ENCODE data around the gene ZNF628. TPM values are rescaled to one million over a fixed set of nuclear protein-coding genes. Genes with fewer than 3 reads are reported as not detected.

Gene ZNF628
- total and polyA plus RNA-seq, 2 of the 8 experiments (the other 6 are each of a cell fraction or from before 2014, with no cell fraction given): 1.7 to 10.8 TPM

- Histone ChIP-seq H4K91ac (replicated peaks; ENCODE audit: insufficient read length, low read length) (no peak overlapping the region), H3K4me2 (ENCODE audit: insufficient read depth in 1 of 2, low read depth in 2 of 2, low read length in 2 of 2) (no peak overlapping the region), H3K36me3 (ENCODE audit: control insufficient read depth in 2 of 4, insufficient read depth in 4 of 4, low read length in 3 of 4) (peaks cover 0 to under 1% (median 0%) of the 10 kb centered on the region in 4 experiments; a peak in 1 of 8 replicates), H3K9ac (replicated peaks in 1 of 4; ENCODE audit: extremely low read depth in 1 of 4, low read depth in 3 of 4, low read length in 3 of 4) (no peak overlapping the region), H4K5ac (ENCODE audit: insufficient read length, low read depth, low read length) (no peak overlapping the region), H3K27me3 (replicated peaks in 1 of 4; ENCODE audit: control insufficient read depth in 3 of 4, extremely low read depth in 1 of 4, insufficient read depth in 3 of 4, low read length in 3 of 4) (peaks cover 5 to 10% (median 7%) of the 10 kb centered on the region in 4 experiments), H3K23me2 (ENCODE audit: low read depth, low read length) (no peaks in the 10 kb centered on the region), H3K9me3 (ENCODE audit: insufficient read depth in 2 of 2, low read depth in 1 of 2, low read length in 1 of 2) (peaks cover 5 to 6% of the 10 kb centered on the region in 2 experiments; a peak in 3 of 4 replicates), H3K56ac (replicated peaks; ENCODE audit: insufficient read length, low read depth, low read length) (no peak overlapping the region), H4K20me1 (replicated peaks in 1 of 2; ENCODE audit: control insufficient read depth in 1 of 2, insufficient read depth in 2 of 2, low read length in 2 of 2) (no peaks in the 10 kb centered on the region), H3K23ac (ENCODE audit: insufficient read length) (no peak overlapping the region), H3K4ac (replicated peaks; ENCODE audit: insufficient read length, low read depth, low read length) (no peak overlapping the region), H3K14ac (ENCODE audit: insufficient read length) (no peak overlapping the region), H4K8ac (ENCODE audit: extremely low read depth, insufficient read depth, low read length) (no peak overlapping the region), H2AK5ac (ENCODE audit: low read depth, low read length) (0 out of 2 replicates have a peak overlapping the region, but pooled peaks have one; percentile 13), H2BK20ac (ENCODE audit: low read length) (peak overlapping the region; percentile 61; the same call in 1 of the 2 replicates), H3K4me1 (replicated peaks in 1 of 4; ENCODE audit: control insufficient read depth in 3 of 4, insufficient read depth in 4 of 4, low read length in 3 of 4) (no peaks in the 10 kb centered on the region), H2BK5ac (ENCODE audit: low read depth, low read length) (no peak overlapping the region), H2BK15ac (ENCODE audit: low read length) (0 out of 2 replicates have a peak overlapping the region, but pooled peaks have one; percentile 65), H2BK12ac (ENCODE audit: low read depth, low read length) (no peak overlapping the region), H3K79me2 (ENCODE audit: control insufficient read depth in 1 of 2, insufficient read depth in 2 of 2, low read length in 2 of 2) (no peaks in the 10 kb centered on the region), H3K79me1 (ENCODE audit: low read depth, low read length) (no peaks in the 10 kb centered on the region), H3K18ac (ENCODE audit: extremely low read depth, low read length) (no peak overlapping the region), H3K27ac (ENCODE audit: low read depth, low read length) (no peak overlapping the region), H2BK120ac (replicated peaks; ENCODE audit: low read depth, low read length) (no peak overlapping the region), H2AFZ (ENCODE audit: low read length) (no peak overlapping the region), H3K4me3 (ENCODE audit: extremely low read depth in 1 of 4, insufficient read depth in 2 of 4, low read depth in 3 of 4, low read length in 4 of 4) (no peak overlapping the region)
- ChIA-PET CTCF (ENCODE audit: partially characterized antibody) (interaction anchor here (0.7 to 2.7 kb wide), 5 partner anchors 12 to 169 kb away, joined by 3 to 11 read pairs (median 3); no protein-coding TSS in a partner anchor), POLR2A (ENCODE audit: partially characterized antibody) (interaction anchor here (0.5 to 1.1 kb wide), 3 partner anchors 10 to 372 kb away, joined by 3 to 4 read pairs (median 3); partner anchors contain the start of gene UBE2S)
- WGBS, 2 experiments (ENCODE audit: extremely low coverage in 1 of 2, insufficient coverage in 1 of 2, insufficient read length in 1 of 2, insufficient replicate concordance in 2 of 2, low coverage in 1 of 2, low lambda C conversion rate in 2 of 2, missing lambda C conversion rate in 1 of 2): 85% methylated on average over 10 of the region's 10 CpGs; no CpG with 5 or more reads in 1 of the 2 experiments
- DNase-seq (ENCODE audit: low read depth in 1 of 2, low spot score in 2 of 2): no peak
- no peak for TF ChIP-seq FOSL1 (IDR thresholded peaks at IDR 0.05; ENCODE audit: insufficient read depth, low read depth, low read length)
- no peak for TF ChIP-seq CBX8 (IDR thresholded peaks at IDR 0.05; ENCODE audit: borderline replicate concordance, low read depth, low read length)
- no peak for TF ChIP-seq CREB1 (IDR thresholded peaks at IDR 0.05)
- TF ChIP-seq GABPA (IDR thresholded peaks at IDR 0.05; ENCODE audit: borderline replicate concordance, insufficient read depth, low read length): no peak
- TF ChIP-seq SP2 (IDR thresholded peaks at IDR 0.05; ENCODE audit: low read length): no peak
- no peak for FAIRE-seq
Measured at GRCh38 chr19:55508120-55508519, 31.7 kb downstream of the ZNF628 start.
